Immature natural killer cell (primary cell): Measurements from ENCODE around the gene AUH. TPM values are rescaled to one million over a fixed set of nuclear protein-coding genes. Genes with fewer than 3 reads are reported as not detected.

Experiments used
- DNase-seq, 3 donors: peaks; one replicate each; pipeline ENCODE4 v3.0.0; 2022; ENCODE audit warnings: mixed read lengths in 1 of 3
- H3K27ac Mint-ChIP-seq, 6 donors: one replicate each; pipeline ENCODE4 v1.8.0; 2020; ENCODE audit warnings: mixed read lengths in 6 of 6, mild to moderate bottlenecking in 5 of 6, inconsistent platforms in 4 of 6, moderate library complexity in 3 of 6
- H3K27me3 Mint-ChIP-seq, 3 donors: one replicate each; pipeline ENCODE4 v1.8.0; 2020 to 2021; ENCODE audit warnings: low read depth in 3 of 3, mild to moderate bottlenecking in 3 of 3, mixed read lengths in 3 of 3, moderate library complexity in 3 of 3, inconsistent platforms in 1 of 3
- H3K36me3 Mint-ChIP-seq, 3 donors: one replicate each; pipeline ENCODE4 v1.8.0; 2020; ENCODE audit warnings: mixed read lengths in 3 of 3, inconsistent platforms in 2 of 3, mild to moderate bottlenecking in 2 of 3
- H3K4me1 Mint-ChIP-seq, 2 donors: one replicate each; pipeline ENCODE4 v1.8.0; 2020; ENCODE audit warnings: inconsistent platforms in 2 of 2, mild to moderate bottlenecking in 2 of 2, mixed read lengths in 2 of 2, moderate library complexity in 1 of 2
- H3K4me3 Mint-ChIP-seq, 5 donors: one replicate each; pipeline ENCODE4 v1.8.0; 2020; ENCODE audit warnings: mild to moderate bottlenecking in 5 of 5, mixed read lengths in 5 of 5, inconsistent platforms in 3 of 5, moderate library complexity in 3 of 5
- H3K9me3 Mint-ChIP-seq, 6 donors: one replicate each; pipeline ENCODE4 v1.8.0; 2020; ENCODE audit warnings: mild to moderate bottlenecking in 6 of 6, mixed read lengths in 6 of 6, inconsistent platforms in 4 of 6, moderate library complexity in 3 of 6
- polyA plus RNA-seq, 3 donors: library from polyadenylated mRNA; unstranded; fragments of 300-500 nt; fragmentation: Illumina TruSeq; gene quantifications; one replicate each; pipeline ENCODE4 v1.2.3, GENCODE V29; 2021

Gene AUH
- 10 to 100 TPM; 16.9 to 23.2 (median 18.2) TPM for polyA plus RNA-seq

- Mint-ChIP-seq H3K27me3 (peaks cover 2 to 9% (median 3%) of the 10 kb centered on the region in 3 donors), H3K27ac (peak within 1 kb of the TSS; percentile 90 to 97 (median 96)), H3K4me1 (peaks cover 39 to 54% of the 10 kb centered on the region in 2 donors), H3K9me3 (no peaks in the 10 kb centered on the region), H3K4me3 (peak within 1 kb of the TSS; percentile 96 to 99 (median 97)), H3K36me3 (peaks cover 0 to 3% (median 0%) of the 10 kb centered on the region in 3 donors)
- DNase-seq: peak; percentile 87 to 89 (median 88)
Observed at GRCh38 chr9:91361291-91362050, at the start of gene AUH. AUH (minus strand) TSS chr9:91361918; CDS start chr9:91361889, 29 bp downstream.

GRCh38 chr9:91411096-91411771 lies 49.5 kb upstream of the AUH start:
- peaks cover 20 to 28% (median 26%) of the 10 kb centered on the region in 3 donors for H3K36me3 Mint-ChIP-seq
- peak overlapping the region; percentile 40 to 81 (median 78) for H3K4me3 Mint-ChIP-seq
- H3K9me3 Mint-ChIP-seq: no peaks in the 10 kb centered on the region
- peak overlapping the region; percentile 32 to 76 (median 70) for H3K27ac Mint-ChIP-seq
- peak in 2 of 3 donors; percentile 19 to 30 for DNase-seq
- peaks cover 3 to 10% (median 8%) of the 10 kb centered on the region in 3 donors for H3K27me3 Mint-ChIP-seq
- H3K4me1 Mint-ChIP-seq: peaks cover 72 to 83% of the 10 kb centered on the region in 2 donors

- peak overlapping the region in 3 of 5 donors; percentile 18 to 81 (median 80) for H3K4me3 Mint-ChIP-seq
- peaks cover 20 to 32% (median 30%) of the 10 kb centered on the region in 3 donors for H3K36me3 Mint-ChIP-seq
- H3K27ac Mint-ChIP-seq: peak overlapping the region in 2 of 6 donors; percentile 68 to 73
- no peaks in the 10 kb centered on the region for H3K9me3 Mint-ChIP-seq
- peaks cover 61 to 72% of the 10 kb centered on the region in 2 donors for H3K4me1 Mint-ChIP-seq
- no peak for DNase-seq
- H3K27me3 Mint-ChIP-seq: peaks cover 5 to 10% (median 8%) of the 10 kb centered on the region in 3 donors
Observed at GRCh38 chr9:91410161-91410560, 48.4 kb upstream of the AUH start.

- Mint-ChIP-seq H3K4me1 (peaks cover 48 to 67% of the 10 kb centered on the region in 2 donors), H3K36me3 (peaks cover 22 to 34% (median 31%) of the 10 kb centered on the region in 3 donors)
Observed at GRCh38 chr9:91408475-91408874, 46.8 kb upstream of the AUH start.

GRCh38 chr9:91407580-91408318 lies 46.0 kb upstream of the AUH start:
- peaks cover 22 to 37% (median 31%) of the 10 kb centered on the region in 3 donors for H3K36me3 Mint-ChIP-seq
- H3K27ac Mint-ChIP-seq: peak overlapping the region in 5 of 6 donors; percentile 14 to 80 (median 53)
- H3K27me3 Mint-ChIP-seq: peaks cover 2 to 10% (median 6%) of the 10 kb centered on the region in 3 donors
- peaks cover 45 to 67% of the 10 kb centered on the region in 2 donors for H3K4me1 Mint-ChIP-seq
- peak overlapping the region in 4 of 5 donors; percentile 19 to 55 (median 23) for H3K4me3 Mint-ChIP-seq
- peak in 2 of 3 donors; percentile 22 to 25 for DNase-seq
- H3K9me3 Mint-ChIP-seq: no peaks in the 10 kb centered on the region

More at GRCh38 chr9:91408475-91408874, 46.8 kb upstream of the AUH start:
- H3K27ac Mint-ChIP-seq: no peak overlapping the region
- H3K4me3 Mint-ChIP-seq: no peak overlapping the region
- peaks cover 5 to 10% (median 8%) of the 10 kb centered on the region in 3 donors for H3K27me3 Mint-ChIP-seq
- DNase-seq: no peak
- no peaks in the 10 kb centered on the region for H3K9me3 Mint-ChIP-seq

GRCh38 chr9:91405343-91406077 lies 43.8 kb upstream of the AUH start:
- no peaks in the 10 kb centered on the region for H3K9me3 Mint-ChIP-seq
- no peak overlapping the region for H3K27ac Mint-ChIP-seq
- peaks cover 2 to 7% (median 4%) of the 10 kb centered on the region in 3 donors for H3K27me3 Mint-ChIP-seq
- peaks cover 19 to 30% (median 27%) of the 10 kb centered on the region in 3 donors for H3K36me3 Mint-ChIP-seq
- no peak overlapping the region for H3K4me3 Mint-ChIP-seq
- H3K4me1 Mint-ChIP-seq: peaks cover 28 to 47% of the 10 kb centered on the region in 2 donors
- no peak for DNase-seq

- peaks cover 12 to 31% of the 10 kb centered on the region in 2 donors for H3K4me1 Mint-ChIP-seq
- peaks cover 3 to 15% (median 11%) of the 10 kb centered on the region in 3 donors for H3K36me3 Mint-ChIP-seq
- H3K27me3 Mint-ChIP-seq: peaks cover 2 to 6% (median 2%) of the 10 kb centered on the region in 3 donors
- no peak overlapping the region for H3K4me3 Mint-ChIP-seq
- no peaks in the 10 kb centered on the region for H3K9me3 Mint-ChIP-seq
- peak overlapping the region in 3 of 6 donors; percentile 12 to 76 (median 52) for H3K27ac Mint-ChIP-seq
- no peak for DNase-seq
Observed at GRCh38 chr9:91403665-91404543, 42.2 kb upstream of the AUH start.

- Mint-ChIP-seq H3K9me3 (no peaks in the 10 kb centered on the region), H3K27ac (no peak overlapping the region)
Observed at GRCh38 chr9:91398926-91399325, 37.2 kb upstream of the AUH start.

GRCh38 chr9:91395553-91396471 lies 34.1 kb upstream of the AUH start:
- DNase-seq: no peak
- Mint-ChIP-seq H3K27me3 (peaks cover 2 to 3% (median 2%) of the 10 kb centered on the region in 3 donors), H3K27ac (no peak overlapping the region), H3K36me3 (peaks cover 0 to 4% (median 0%) of the 10 kb centered on the region in 3 donors), H3K4me1 (no peaks in the 10 kb centered on the region), H3K9me3 (no peaks in the 10 kb centered on the region), H3K4me3 (no peak overlapping the region)

More at GRCh38 chr9:91398926-91399325, 37.2 kb upstream of the AUH start:
- Mint-ChIP-seq H3K27me3 (peaks cover 0 to 5% (median 2%) of the 10 kb centered on the region in 3 donors), H3K4me3 (no peak overlapping the region), H3K4me1 (peaks cover 0 to 13% of the 10 kb centered on the region in 2 donors), H3K36me3 (peaks cover 0 to 3% (median 0%) of the 10 kb centered on the region in 3 donors)
- DNase-seq: no peak

- Mint-ChIP-seq H3K4me3 (no peak overlapping the region), H3K27ac (no peak overlapping the region), H3K36me3 (peaks cover 0 to 4% (median 0%) of the 10 kb centered on the region in 3 donors), H3K9me3 (no peaks in the 10 kb centered on the region), H3K27me3 (peaks cover 2 to 3% (median 2%) of the 10 kb centered on the region in 3 donors), H3K4me1 (no peaks in the 10 kb centered on the region)
- DNase-seq: no peak
Observed at GRCh38 chr9:91395106-91395552, 33.4 kb upstream of the AUH start.

GRCh38 chr9:91393826-91394225 lies 32.1 kb upstream of the AUH start:
- DNase-seq: no peak
- Mint-ChIP-seq H3K4me1 (no peaks in the 10 kb centered on the region), H3K27me3 (peaks cover 2 to 5% (median 2%) of the 10 kb centered on the region in 3 donors), H3K4me3 (no peak overlapping the region), H3K27ac (no peak overlapping the region), H3K36me3 (peaks cover 0 to 4% (median 0%) of the 10 kb centered on the region in 3 donors), H3K9me3 (no peaks in the 10 kb centered on the region)
